Tibial nerve (tissue), 4 donors: ENCODE data around the gene HLA-DMB. TPM values are rescaled to one million over a fixed set of nuclear protein-coding genes. Genes with fewer than 3 reads are reported as not detected.
A peak's percentile ranks its signal among the peaks of the same experiment; 100 is the strongest.

Source experiments
- DNase-seq, 2 donors: peaks; one replicate each; pipeline ENCODE4 v3.0.0-alpha.2; 2019; ENCODE audit warnings: low spot score in 2 of 2
- H3K27ac ChIP-seq, 4 donors: fragments of 200-600 bp; sonication (generic) in 3 of 4; one replicate each; pipeline ENCODE4 v1.5.1; 2017 to 2019; ENCODE audit warnings: mild to moderate bottlenecking in 1 of 4
- H3K27me3 ChIP-seq, 2 donors: fragments of 200-600 bp; sonication (generic) in 1 of 2; one replicate each; pipeline versions ENCODE4 v1.5.1 to v1.6.0; 2017 to 2019
- H3K36me3 ChIP-seq, 3 donors: fragments of 200-600 bp; sonication (generic); one replicate each; pipeline ENCODE4 v1.5.1; 2018 to 2019
- H3K4me1 ChIP-seq, 4 donors: fragments of 200-600 bp; sonication (generic) in 3 of 4; one replicate each; pipeline ENCODE4 v1.5.1; 2017 to 2019
- H3K4me3 ChIP-seq, 4 donors: fragments of 200-600 bp; sonication (generic) in 3 of 4; one replicate each; pipeline ENCODE4 v1.5.1; 2017 to 2019; ENCODE audit warnings: mild to moderate bottlenecking in 1 of 4, moderate library complexity in 1 of 4
- H3K9me3 ChIP-seq, 4 donors: fragments of 200-600 bp; sonication (generic) in 3 of 4; one replicate each; pipeline ENCODE4 v1.5.1; 2017 to 2019
- CTCF ChIP-seq, 5 experiments: fragments of 200-600 bp in 3 of 5; fragments of 450-650 bp in 2 of 5; sonication (generic) in 3 of 5; IDR thresholded peaks; one replicate each; pipeline ENCODE4 v1.5.1; 2016 to 2019; ENCODE audit warnings: antibody characterized with exemption in 5 of 5, mild to moderate bottlenecking in 3 of 5, moderate library complexity in 2 of 5
- EP300 ChIP-seq, 2 donors: sonication (generic); formaldehyde crosslinking; IDR thresholded peaks; one replicate each; pipeline ENCODE4 v1.6.1; 2017; ENCODE audit warnings: antibody characterized with exemption in 2 of 2, mild to moderate bottlenecking in 1 of 2
- POLR2A ChIP-seq, 2 donors: fragments of 450-650 bp; IDR thresholded peaks; one replicate each; pipeline ENCODE4 v1.6.1; 2017; ENCODE audit warnings: antibody characterized with exemption in 2 of 2, mild to moderate bottlenecking in 2 of 2, moderate library complexity in 2 of 2
- WGBS, 2 donors: methylation state at CpG; one replicate each; pipeline ENCODE4 v1.1.5; 2018; 5-methylcytosine and 5-hydroxymethylcytosine counted together
- total RNA-seq, 4 donors: library from RNA; depleted of rRNA; stranded (reverse); fragments of >200 nt; gene quantifications; one replicate each; pipeline ENCODE4 v1.1.0, GENCODE V29; 2016

Gene HLA-DMB
- total RNA-seq, 4 donors from 2014 or later = 15.7 to 85.0 (median 25.5) TPM

- peak overlapping the region; percentile 99 to 100 (median 100) for H3K27ac ChIP-seq
- H3K4me1 ChIP-seq = peaks cover 3 to 36% (median 31%) of the 10 kb centered on the region in 4 donors
- WGBS, 2 donors = 1% methylated on average over 51 to 58 of the region's 58 CpGs
- peak in 2 of 5 experiments; percentile 15 to 44 for TF ChIP-seq CTCF (IDR thresholded peaks at IDR 0.05)
- TF ChIP-seq EP300 (IDR thresholded peaks at IDR 0.05) = peak; percentile 59 to 99
- TF ChIP-seq POLR2A (IDR thresholded peaks at IDR 0.05) = peak; percentile 96 to 99
- peak overlapping the region; percentile 61 to 93 (median 72) for H3K4me3 ChIP-seq
- DNase-seq = peak; percentile 99
- H3K27me3 ChIP-seq = no peaks in the 10 kb centered on the region
- peaks cover 4 to 33% (median 21%) of the 10 kb centered on the region in 3 donors for H3K36me3 ChIP-seq
- no peaks in the 10 kb centered on the region for H3K9me3 ChIP-seq
Observed at GRCh38 chr6:32971581-32972352, 30.9 kb upstream of the HLA-DMB start.

GRCh38 chr6:32971242-32971580 lies 30.4 kb upstream of the HLA-DMB start:
- Histone ChIP-seq H3K4me1 (peaks cover 3 to 36% (median 31%) of the 10 kb centered on the region in 4 donors), H3K4me3 (peak overlapping the region; percentile 61 to 93 (median 72)), H3K36me3 (peaks cover 0 to 28% (median 15%) of the 10 kb centered on the region in 3 donors), H3K9me3 (no peaks in the 10 kb centered on the region), H3K27ac (peak overlapping the region; percentile 99 to 100 (median 100)), H3K27me3 (no peaks in the 10 kb centered on the region)
- 0 to 1% methylated on average over 15 of the region's 15 CpGs for WGBS, 2 donors
- no peak for TF ChIP-seq EP300 (IDR thresholded peaks at IDR 0.05)
- TF ChIP-seq POLR2A (IDR thresholded peaks at IDR 0.05) = no peak
- TF ChIP-seq CTCF (IDR thresholded peaks at IDR 0.05) = no peak
- DNase-seq = no peak

GRCh38 chr6:32970413-32971241 lies 29.8 kb upstream of the HLA-DMB start:
- peak overlapping the region; percentile 99 to 100 (median 100) for H3K27ac ChIP-seq
- WGBS, 2 donors = 1% methylated on average over 26 to 33 of the region's 43 CpGs
- peak; percentile 77 to 83 for DNase-seq
- H3K4me3 ChIP-seq = peak overlapping the region; percentile 61 to 93 (median 72)
- no peaks in the 10 kb centered on the region for H3K27me3 ChIP-seq
- peaks cover 3 to 36% (median 32%) of the 10 kb centered on the region in 4 donors for H3K4me1 ChIP-seq
- H3K9me3 ChIP-seq = no peaks in the 10 kb centered on the region
- H3K36me3 ChIP-seq = peaks cover 0 to 22% (median 10%) of the 10 kb centered on the region in 3 donors
- TF ChIP-seq POLR2A (IDR thresholded peaks at IDR 0.05) (no peak), CTCF (IDR thresholded peaks at IDR 0.05) (no peak), EP300 (IDR thresholded peaks at IDR 0.05) (no peak)

- Histone ChIP-seq H3K4me1 (peaks cover 2 to 36% (median 27%) of the 10 kb centered on the region in 4 donors), H3K36me3 (peaks cover 0 to 17% (median 5%) of the 10 kb centered on the region in 3 donors), H3K27me3 (no peaks in the 10 kb centered on the region), H3K9me3 (no peaks in the 10 kb centered on the region), H3K4me3 (peak overlapping the region; percentile 61 to 93 (median 72)), H3K27ac (peak overlapping the region; percentile 99 to 100 (median 100))
- TF ChIP-seq POLR2A (IDR thresholded peaks at IDR 0.05) (peak; percentile 59 to 60), EP300 (IDR thresholded peaks at IDR 0.05) (peak; percentile 13 to 91), CTCF (IDR thresholded peaks at IDR 0.05) (peak; percentile 34 to 87 (median 58))
- peak; percentile 51 to 86 for DNase-seq
- 1% methylated on average over 19 of the region's 19 CpGs for WGBS, 2 donors
Observed at GRCh38 chr6:32969685-32970412, 29.0 kb upstream of the HLA-DMB start.
